ENCODE measurements around the gene HIC1.

Gene HIC1

DNA sequence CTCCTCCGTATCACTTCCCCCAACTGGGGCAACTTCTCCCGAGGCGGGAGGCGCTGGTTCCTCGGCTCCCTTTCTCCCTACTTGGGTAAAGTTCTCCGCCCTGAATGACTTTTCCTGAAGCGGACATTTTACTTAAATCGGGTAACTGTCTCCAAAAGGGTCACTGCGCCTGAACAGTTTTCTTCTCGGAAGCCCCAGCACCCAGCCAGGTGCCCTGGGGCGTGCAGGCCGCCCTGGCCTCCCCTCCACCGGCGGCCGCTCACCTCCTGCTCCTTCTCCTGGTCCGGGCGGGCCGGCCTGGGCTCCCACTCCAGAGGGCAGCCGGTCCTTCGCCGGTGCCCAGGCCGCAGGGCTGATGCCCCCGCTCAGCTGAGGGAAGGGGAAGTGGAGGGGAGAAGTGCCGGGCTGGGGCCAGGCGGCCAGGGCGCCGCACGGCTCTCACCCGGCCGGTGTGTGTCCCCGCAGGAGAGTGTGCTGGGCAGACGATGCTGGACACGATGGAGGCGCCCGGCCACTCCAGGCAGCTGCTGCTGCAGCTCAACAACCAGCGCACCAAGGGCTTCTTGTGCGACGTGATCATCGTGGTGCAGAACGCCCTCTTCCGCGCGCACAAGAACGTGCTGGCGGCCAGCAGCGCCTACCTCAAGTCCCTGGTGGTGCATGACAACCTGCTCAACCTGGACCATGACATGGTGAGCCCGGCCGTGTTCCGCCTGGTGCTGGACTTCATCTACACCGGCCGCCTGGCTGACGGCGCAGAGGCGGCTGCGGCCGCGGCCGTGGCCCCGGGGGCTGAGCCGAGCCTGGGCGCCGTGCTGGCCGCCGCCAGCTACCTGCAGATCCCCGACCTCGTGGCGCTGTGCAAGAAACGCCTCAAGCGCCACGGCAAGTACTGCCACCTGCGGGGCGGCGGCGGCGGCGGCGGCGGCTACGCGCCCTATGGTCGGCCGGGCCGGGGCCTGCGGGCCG, 1.6 kb downstream of the HIC1 start:
- TF ChIP-seq ZFX (IDR thresholded peaks at IDR 0.05) = no peak
- TF ChIP-seq, protein P1, sequence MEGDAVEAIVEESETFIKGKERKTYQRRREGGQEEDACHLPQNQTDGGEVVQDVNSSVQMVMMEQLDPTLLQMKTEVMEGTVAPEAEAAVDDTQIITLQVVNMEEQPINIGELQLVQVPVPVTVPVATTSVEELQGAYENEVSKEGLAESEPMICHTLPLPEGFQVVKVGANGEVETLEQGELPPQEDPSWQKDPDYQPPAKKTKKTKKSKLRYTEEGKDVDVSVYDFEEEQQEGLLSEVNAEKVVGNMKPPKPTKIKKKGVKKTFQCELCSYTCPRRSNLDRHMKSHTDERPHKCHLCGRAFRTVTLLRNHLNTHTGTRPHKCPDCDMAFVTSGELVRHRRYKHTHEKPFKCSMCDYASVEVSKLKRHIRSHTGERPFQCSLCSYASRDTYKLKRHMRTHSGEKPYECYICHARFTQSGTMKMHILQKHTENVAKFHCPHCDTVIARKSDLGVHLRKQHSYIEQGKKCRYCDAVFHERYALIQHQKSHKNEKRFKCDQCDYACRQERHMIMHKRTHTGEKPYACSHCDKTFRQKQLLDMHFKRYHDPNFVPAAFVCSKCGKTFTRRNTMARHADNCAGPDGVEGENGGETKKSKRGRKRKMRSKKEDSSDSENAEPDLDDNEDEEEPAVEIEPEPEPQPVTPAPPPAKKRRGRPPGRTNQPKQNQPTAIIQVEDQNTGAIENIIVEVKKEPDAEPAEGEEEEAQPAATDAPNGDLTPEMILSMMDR (conservative IDR thresholded peaks at IDR 0.05) = no peak
- no peak overlapping the region for H3K27ac ChIP-seq

DNA sequence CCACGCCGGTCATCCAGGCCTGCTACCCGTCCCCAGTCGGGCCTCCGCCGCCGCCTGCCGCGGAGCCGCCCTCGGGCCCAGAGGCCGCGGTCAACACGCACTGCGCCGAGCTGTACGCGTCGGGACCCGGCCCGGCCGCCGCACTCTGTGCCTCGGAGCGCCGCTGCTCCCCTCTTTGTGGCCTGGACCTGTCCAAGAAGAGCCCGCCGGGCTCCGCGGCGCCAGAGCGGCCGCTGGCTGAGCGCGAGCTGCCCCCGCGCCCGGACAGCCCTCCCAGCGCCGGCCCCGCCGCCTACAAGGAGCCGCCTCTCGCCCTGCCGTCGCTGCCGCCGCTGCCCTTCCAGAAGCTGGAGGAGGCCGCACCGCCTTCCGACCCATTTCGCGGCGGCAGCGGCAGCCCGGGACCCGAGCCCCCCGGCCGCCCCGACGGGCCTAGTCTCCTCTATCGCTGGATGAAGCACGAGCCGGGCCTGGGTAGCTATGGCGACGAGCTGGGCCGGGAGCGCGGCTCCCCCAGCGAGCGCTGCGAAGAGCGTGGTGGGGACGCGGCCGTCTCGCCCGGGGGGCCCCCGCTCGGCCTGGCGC, 2.4 kb downstream of the HIC1 start:
- H3K27ac ChIP-seq = no peak overlapping the region
- TF ChIP-seq ZFX (IDR thresholded peaks at IDR 0.05) = no peak
- TF ChIP-seq, protein P1 (conservative IDR thresholded peaks at IDR 0.05) = no peak

GRCh38 chr17:2057760-2058585, 3.1 kb downstream of the HIC1 start:
- TF ChIP-seq, protein P1 (conservative IDR thresholded peaks at IDR 0.05) = no peak
- no peak for TF ChIP-seq ZFX (IDR thresholded peaks at IDR 0.05)
- H3K27ac ChIP-seq = no peak overlapping the region

DNA sequence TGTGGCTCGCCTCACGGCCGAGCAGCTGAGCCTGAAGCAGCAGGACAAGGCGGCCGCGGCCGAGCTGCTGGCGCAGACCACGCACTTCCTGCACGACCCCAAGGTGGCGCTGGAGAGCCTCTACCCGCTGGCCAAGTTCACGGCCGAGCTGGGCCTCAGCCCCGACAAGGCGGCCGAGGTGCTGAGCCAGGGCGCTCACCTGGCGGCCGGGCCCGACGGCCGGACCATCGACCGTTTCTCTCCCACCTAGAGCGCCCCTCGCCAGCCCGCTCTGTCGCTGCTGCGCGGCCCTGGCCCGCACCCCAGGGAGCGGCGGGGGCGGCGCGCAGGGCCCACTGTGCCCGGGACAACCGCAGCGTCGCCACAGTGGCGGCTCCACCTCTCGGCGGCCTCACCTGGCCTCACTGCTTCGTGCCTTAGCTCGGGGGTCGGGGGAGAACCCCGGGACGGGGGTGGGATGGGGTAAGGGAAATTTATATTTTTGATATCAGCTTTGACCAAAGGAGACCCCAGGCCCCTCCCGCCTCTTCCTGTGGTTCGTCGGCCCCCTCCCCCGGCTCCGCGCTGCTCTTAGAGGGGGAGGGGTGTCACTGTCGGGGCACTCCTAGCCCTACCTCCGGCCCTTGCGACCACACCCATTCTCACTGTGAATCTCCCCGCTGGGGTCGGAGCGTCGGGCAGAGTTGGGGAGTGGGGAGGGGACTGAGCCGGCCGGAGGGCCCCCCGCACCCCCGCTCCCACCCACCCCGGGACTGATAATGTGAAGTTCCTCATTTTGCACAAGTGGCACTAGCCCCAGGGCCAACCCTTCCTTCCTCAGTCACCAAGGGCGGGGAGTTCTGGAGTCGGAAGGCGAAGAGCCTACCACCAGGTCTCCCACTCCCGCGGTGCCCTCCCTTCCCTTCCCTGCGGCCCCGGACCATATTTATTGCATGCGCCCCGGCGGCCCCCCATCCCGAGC, 4.0 kb downstream of the HIC1 start:
- no peak overlapping the region for H3K27ac ChIP-seq

DNA sequence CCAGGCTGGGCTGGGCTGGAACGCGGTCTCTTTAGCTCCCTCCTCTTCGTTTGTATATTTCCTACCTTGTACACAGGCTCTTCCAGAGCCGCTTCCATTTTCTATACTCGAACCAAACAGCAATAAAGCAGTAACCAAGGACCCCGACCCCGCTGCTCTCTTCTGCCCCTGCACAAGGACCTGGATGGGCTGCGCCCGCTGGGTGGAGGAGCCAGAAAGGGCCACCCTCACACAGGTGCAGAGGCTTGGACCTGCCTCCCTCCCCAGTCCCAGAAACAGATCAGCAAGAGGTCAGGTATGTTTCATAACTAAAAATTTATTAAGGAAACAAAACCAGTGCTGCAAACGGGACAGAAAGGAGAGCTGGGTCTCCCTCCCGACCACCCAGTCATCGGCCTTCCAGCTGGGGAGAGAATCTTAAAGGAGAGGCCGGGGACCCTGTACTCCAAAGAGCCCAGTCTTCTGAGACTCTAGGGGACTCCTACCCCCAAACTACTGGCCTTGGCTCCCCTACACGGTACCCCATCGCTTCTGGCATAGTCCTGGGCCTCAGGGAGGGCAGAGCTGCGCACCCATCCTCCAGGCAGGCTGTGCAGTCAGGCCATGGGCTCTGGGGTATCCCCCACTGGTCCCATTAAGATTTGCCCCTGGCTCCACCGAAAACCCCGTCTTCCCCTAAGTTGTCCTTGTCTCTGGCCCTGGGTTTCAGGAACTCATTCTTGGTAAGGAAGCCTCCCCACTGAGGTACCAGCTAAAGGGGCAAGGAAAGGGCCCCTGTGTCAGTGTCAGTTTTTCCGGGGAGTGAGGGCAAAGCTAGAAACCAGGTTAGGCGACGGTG, 4.9 kb downstream of the HIC1 start:
- TF ChIP-seq ZFX (IDR thresholded peaks at IDR 0.05) = no peak
- TF ChIP-seq, protein P1 (conservative IDR thresholded peaks at IDR 0.05) = no peak
- no peak overlapping the region for H3K27ac ChIP-seq

More for the DNA sequence above, 4.0 kb downstream of the HIC1 start:
- TF ChIP-seq, protein P1 (conservative IDR thresholded peaks at IDR 0.05) = peak; percentile 90
- no peak for TF ChIP-seq ZFX (IDR thresholded peaks at IDR 0.05)

DNA sequence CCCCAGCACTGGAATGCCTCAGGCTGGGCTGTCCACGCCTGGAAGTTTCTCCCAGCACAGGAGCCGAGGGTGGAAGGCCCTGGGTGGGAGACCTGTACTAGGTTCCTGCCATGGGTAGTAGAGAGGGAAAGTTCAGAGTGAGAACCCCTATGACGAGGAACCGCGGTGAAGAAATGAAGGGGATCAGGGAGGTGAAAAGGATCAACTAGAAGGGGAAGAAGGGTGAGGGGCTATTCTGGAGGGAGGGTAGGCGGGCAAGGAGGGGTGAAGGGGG, 5.4 kb downstream of the HIC1 start:
- TF ChIP-seq, protein P1 (conservative IDR thresholded peaks at IDR 0.05) = no peak
- TF ChIP-seq ZFX (IDR thresholded peaks at IDR 0.05) = no peak

More for the DNA sequence above, 5.4 kb downstream of the HIC1 start:
- no peak overlapping the region for H3K27ac ChIP-seq
